Nephron progenitor cell (in vitro differentiated cells): ENCODE measurements around the gene ATXN2.

ENCODE experiments used
- DNase-seq: peaks from one replicate; pipeline ENCODE4 v3.0.0; 2021
- H3K27ac Mint-ChIP-seq: 2 replicates; pipeline ENCODE4 v1.8.0; 2021; ENCODE audit warnings: mild to moderate bottlenecking, moderate library complexity, mixed read lengths
- H3K27me3 Mint-ChIP-seq: 2 replicates; pipeline ENCODE4 v1.8.0; 2021; ENCODE audit warnings: mild to moderate bottlenecking, low read depth, mixed read lengths; ENCODE audit not compliant: poor library complexity
- H3K36me3 Mint-ChIP-seq: 2 replicates; pipeline ENCODE4 v1.8.0; 2021; ENCODE audit warnings: low read depth, mixed read lengths
- H3K4me1 Mint-ChIP-seq: 2 replicates; pipeline ENCODE4 v1.8.0; 2021; ENCODE audit warnings: mixed read lengths
- H3K4me3 Mint-ChIP-seq: 2 replicates; pipeline ENCODE4 v1.8.0; 2021; ENCODE audit warnings: mild to moderate bottlenecking, moderate library complexity, mixed read lengths
- H3K9me3 Mint-ChIP-seq: 2 replicates; pipeline ENCODE4 v1.8.0; 2021; ENCODE audit warnings: mild to moderate bottlenecking, moderate library complexity, mixed read lengths
- CTCF ChIP-seq: fragments of 200-600 bp; sonication (generic); IDR thresholded peaks from 2 replicates; pipeline ENCODE4 v1.5.0; 2021; ENCODE audit warnings: antibody characterized with exemption

Gene ATXN2

GRCh38 chr12:111446631-111447570 is 152.2 kb downstream of the ATXN2 start:
- no peak overlapping the region for H3K4me3 Mint-ChIP-seq
- peaks cover 57% of the 10 kb centered on the region for H3K4me1 Mint-ChIP-seq

GRCh38 chr12:111445726-111446581 is 153.2 kb downstream of the ATXN2 start:
- no peak for DNase-seq

More at GRCh38 chr12:111446631-111447570, 152.2 kb downstream of the ATXN2 start:
- no peaks in the 10 kb centered on the region for H3K9me3 Mint-ChIP-seq
- DNase-seq = no peak
- TF ChIP-seq CTCF = no peak
- peaks cover 50% of the 10 kb centered on the region for H3K36me3 Mint-ChIP-seq
- H3K27ac Mint-ChIP-seq = peak overlapping the region; percentile 82
- H3K27me3 Mint-ChIP-seq = no peaks in the 10 kb centered on the region

GRCh38 chr12:111444925-111445725 is 154.0 kb downstream of the ATXN2 start:
- H3K9me3 Mint-ChIP-seq = no peaks in the 10 kb centered on the region
- H3K4me1 Mint-ChIP-seq = peaks cover 49% of the 10 kb centered on the region
- H3K36me3 Mint-ChIP-seq = peaks cover 34% of the 10 kb centered on the region
- peak overlapping the region; percentile 82 for H3K27ac Mint-ChIP-seq
- no peak for DNase-seq
- no peak overlapping the region for H3K4me3 Mint-ChIP-seq
- no peak for TF ChIP-seq CTCF
- H3K27me3 Mint-ChIP-seq = no peaks in the 10 kb centered on the region

More at GRCh38 chr12:111445726-111446581, 153.2 kb downstream of the ATXN2 start:
- no peaks in the 10 kb centered on the region for H3K9me3 Mint-ChIP-seq
- H3K36me3 Mint-ChIP-seq = peaks cover 43% of the 10 kb centered on the region
- H3K4me3 Mint-ChIP-seq = no peak overlapping the region
- no peaks in the 10 kb centered on the region for H3K27me3 Mint-ChIP-seq
- H3K4me1 Mint-ChIP-seq = peaks cover 51% of the 10 kb centered on the region
- H3K27ac Mint-ChIP-seq = peak overlapping the region; percentile 82
- TF ChIP-seq CTCF = no peak

- Mint-ChIP-seq H3K4me3 (no peak overlapping the region), H3K27me3 (no peaks in the 10 kb centered on the region), H3K9me3 (no peaks in the 10 kb centered on the region), H3K36me3 (peaks cover 33% of the 10 kb centered on the region), H3K4me1 (peaks cover 51% of the 10 kb centered on the region), H3K27ac (peak overlapping the region; percentile 91)
- no peak for TF ChIP-seq CTCF
- DNase-seq = no peak
These were observed 154.7 kb downstream of the ATXN2 start for GRCh38 chr12:111444314-111444924.

GRCh38 chr12:111443586-111443985 is 155.5 kb downstream of the ATXN2 start:
- TF ChIP-seq CTCF = no peak
- Mint-ChIP-seq H3K9me3 (no peaks in the 10 kb centered on the region), H3K27me3 (no peaks in the 10 kb centered on the region), H3K36me3 (peaks cover 35% of the 10 kb centered on the region), H3K27ac (peak overlapping the region; percentile 93), H3K4me1 (peaks cover 47% of the 10 kb centered on the region), H3K4me3 (no peak overlapping the region)
- DNase-seq = no peak
